ENCODE results near the gene ACY1. TPM values are rescaled to one million over a fixed set of nuclear protein-coding genes. Genes with fewer than 3 reads are reported as not detected.

Gene ACY1
- total RNA-seq, 1 donor from 2014 or later, result 24.5 TPM

- no peaks in the 10 kb centered on the region for H3K9me3 Mint-ChIP-seq (ENCODE audit: low read depth)
- TF ChIP-seq, protein P1, sequence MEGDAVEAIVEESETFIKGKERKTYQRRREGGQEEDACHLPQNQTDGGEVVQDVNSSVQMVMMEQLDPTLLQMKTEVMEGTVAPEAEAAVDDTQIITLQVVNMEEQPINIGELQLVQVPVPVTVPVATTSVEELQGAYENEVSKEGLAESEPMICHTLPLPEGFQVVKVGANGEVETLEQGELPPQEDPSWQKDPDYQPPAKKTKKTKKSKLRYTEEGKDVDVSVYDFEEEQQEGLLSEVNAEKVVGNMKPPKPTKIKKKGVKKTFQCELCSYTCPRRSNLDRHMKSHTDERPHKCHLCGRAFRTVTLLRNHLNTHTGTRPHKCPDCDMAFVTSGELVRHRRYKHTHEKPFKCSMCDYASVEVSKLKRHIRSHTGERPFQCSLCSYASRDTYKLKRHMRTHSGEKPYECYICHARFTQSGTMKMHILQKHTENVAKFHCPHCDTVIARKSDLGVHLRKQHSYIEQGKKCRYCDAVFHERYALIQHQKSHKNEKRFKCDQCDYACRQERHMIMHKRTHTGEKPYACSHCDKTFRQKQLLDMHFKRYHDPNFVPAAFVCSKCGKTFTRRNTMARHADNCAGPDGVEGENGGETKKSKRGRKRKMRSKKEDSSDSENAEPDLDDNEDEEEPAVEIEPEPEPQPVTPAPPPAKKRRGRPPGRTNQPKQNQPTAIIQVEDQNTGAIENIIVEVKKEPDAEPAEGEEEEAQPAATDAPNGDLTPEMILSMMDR (IDR thresholded peaks at IDR 0.05), result no peak
- H3K4me1 Mint-ChIP-seq (ENCODE audit: low read depth), result peaks cover 27% of the 10 kb centered on the region
- no peak overlapping the region for H3K27ac Mint-ChIP-seq (ENCODE audit: unreplicated experiment)
- H3K27me3 Mint-ChIP-seq (ENCODE audit: low read depth), result no peaks in the 10 kb centered on the region
- no peak for DNase-seq (ENCODE audit: low spot score)
- H3K4me3 Mint-ChIP-seq (ENCODE audit: unreplicated experiment), result no peak overlapping the region
- H3K36me3 Mint-ChIP-seq (ENCODE audit: low read depth), result peaks cover 4% of the 10 kb centered on the region
These were observed 19.3 kb upstream of the ACY1 start for GRCh38 chr3:51963951-51964451.

DNA sequence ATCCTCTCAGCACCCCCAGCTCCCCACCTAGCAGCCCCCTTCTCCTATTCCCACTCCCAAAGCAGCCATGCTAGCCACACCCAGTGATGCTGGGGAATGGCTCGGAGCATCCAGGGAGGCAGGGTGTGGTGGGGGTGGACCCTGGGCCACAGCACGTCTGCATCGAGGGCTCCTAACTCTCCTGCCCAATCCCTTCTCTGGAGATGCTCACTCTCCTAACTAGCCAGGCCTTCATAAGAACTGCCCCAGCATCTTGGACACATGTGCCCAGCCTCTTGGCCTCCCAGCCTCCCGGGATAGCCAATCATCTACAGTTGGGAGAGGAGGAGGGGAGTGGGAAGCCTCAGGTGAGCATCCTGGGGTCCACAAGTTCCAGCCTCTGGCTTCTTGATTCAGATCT lies 18.8 kb upstream of the ACY1 start:
- H3K36me3 Mint-ChIP-seq (ENCODE audit: low read depth), result peaks cover 4% of the 10 kb centered on the region
- no peak overlapping the region for H3K27ac Mint-ChIP-seq (ENCODE audit: unreplicated experiment)
- no peak for DNase-seq (ENCODE audit: low spot score)
- no peaks in the 10 kb centered on the region for H3K27me3 Mint-ChIP-seq (ENCODE audit: low read depth)
- H3K9me3 Mint-ChIP-seq (ENCODE audit: low read depth), result no peaks in the 10 kb centered on the region
- TF ChIP-seq, protein P1 (IDR thresholded peaks at IDR 0.05), result no peak
- H3K4me3 Mint-ChIP-seq (ENCODE audit: unreplicated experiment), result no peak overlapping the region
- peaks cover 29% of the 10 kb centered on the region for H3K4me1 Mint-ChIP-seq (ENCODE audit: low read depth)

DNA sequence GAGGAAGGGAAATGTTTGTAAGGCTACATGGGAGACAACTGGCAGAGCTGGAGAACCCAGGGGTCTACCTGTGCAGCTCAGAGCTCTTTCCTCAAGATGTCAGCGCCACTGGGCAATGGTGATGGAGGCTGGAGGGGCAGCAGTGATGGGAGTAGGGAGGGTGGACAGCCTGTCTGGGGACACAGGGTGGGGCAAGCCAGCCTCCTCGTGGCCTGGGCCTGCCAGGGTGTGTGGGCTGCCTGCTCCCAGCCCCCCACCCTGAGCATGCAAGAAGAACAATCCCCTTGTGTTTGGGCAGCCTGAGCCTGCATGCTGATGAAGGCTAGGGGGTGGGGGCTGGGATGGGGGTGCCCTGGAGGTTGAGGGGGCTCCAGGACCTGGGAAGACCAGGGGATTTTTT lies 17.3 kb upstream of the ACY1 start:
- H3K4me1 Mint-ChIP-seq (ENCODE audit: low read depth), result peaks cover 29% of the 10 kb centered on the region
- H3K27ac Mint-ChIP-seq (ENCODE audit: unreplicated experiment), result no peak overlapping the region
- no peaks in the 10 kb centered on the region for H3K27me3 Mint-ChIP-seq (ENCODE audit: low read depth)
- DNase-seq (ENCODE audit: low spot score), result no peak
- H3K4me3 Mint-ChIP-seq (ENCODE audit: unreplicated experiment), result peak overlapping the region; percentile 77
- peaks cover 2% of the 10 kb centered on the region for H3K36me3 Mint-ChIP-seq (ENCODE audit: low read depth)
- TF ChIP-seq, protein P1 (IDR thresholded peaks at IDR 0.05), result no peak
- H3K9me3 Mint-ChIP-seq (ENCODE audit: low read depth), result no peaks in the 10 kb centered on the region

GRCh38 chr3:51966486-51966885 lies 16.8 kb upstream of the ACY1 start:
- DNase-seq (ENCODE audit: low spot score), result no peak
- Mint-ChIP-seq H3K4me3 (ENCODE audit: unreplicated experiment) (peak overlapping the region; percentile 77), H3K27me3 (ENCODE audit: low read depth) (no peaks in the 10 kb centered on the region), H3K27ac (ENCODE audit: unreplicated experiment) (no peak overlapping the region), H3K36me3 (ENCODE audit: low read depth) (no peaks in the 10 kb centered on the region), H3K9me3 (ENCODE audit: low read depth) (no peaks in the 10 kb centered on the region), H3K4me1 (ENCODE audit: low read depth) (peaks cover 29% of the 10 kb centered on the region)
- TF ChIP-seq, protein P1 (IDR thresholded peaks at IDR 0.05), result no peak

DNA sequence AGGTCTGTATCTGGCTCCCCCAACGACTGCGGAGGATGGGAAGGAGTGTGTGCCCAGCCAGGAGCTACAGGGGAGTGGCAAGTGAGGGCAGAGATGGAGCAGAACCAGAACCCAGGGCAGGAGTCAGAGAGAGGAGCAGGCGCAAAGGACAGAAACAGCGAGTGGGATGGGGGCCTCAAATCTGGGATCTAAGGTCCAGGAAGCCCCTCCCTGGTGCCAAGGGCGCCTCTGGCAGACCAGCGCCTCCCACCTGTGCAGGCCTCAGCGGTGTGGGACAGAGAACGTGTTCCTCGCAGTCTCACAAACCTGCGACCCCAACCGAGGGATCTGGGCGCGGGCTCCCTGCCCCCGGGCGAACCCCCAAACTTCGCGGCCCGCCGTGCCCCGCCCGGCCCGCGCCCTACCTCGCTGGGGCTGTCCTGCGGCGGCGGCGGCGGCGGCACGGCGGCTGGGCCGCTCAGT lies 16.4 kb upstream of the ACY1 start:
- TF ChIP-seq, protein P1 (IDR thresholded peaks at IDR 0.05), result peak; percentile 4
- Mint-ChIP-seq H3K27ac (ENCODE audit: unreplicated experiment) (no peak overlapping the region), H3K4me1 (ENCODE audit: low read depth) (peaks cover 29% of the 10 kb centered on the region), H3K4me3 (ENCODE audit: unreplicated experiment) (peak overlapping the region; percentile 77), H3K27me3 (ENCODE audit: low read depth) (no peaks in the 10 kb centered on the region), H3K36me3 (ENCODE audit: low read depth) (no peaks in the 10 kb centered on the region), H3K9me3 (ENCODE audit: low read depth) (no peaks in the 10 kb centered on the region)
- DNase-seq (ENCODE audit: low spot score), result no peak
